Hepatocyte (in vitro differentiated cells): ENCODE data around the gene HK3.

Experiments used
- CTCF ChIP-seq: fragments of 200-600 bp; sonication (generic); IDR thresholded peaks from 2 replicates; pipeline ENCODE4 v1.5.1; 2016; ENCODE audit warnings: antibody characterized with exemption, mild to moderate bottlenecking; ENCODE audit not compliant: poor library complexity
- EZH2 ChIP-seq: fragments of 200-600 bp; sonication (generic); IDR thresholded peaks from 2 replicates; pipeline ENCODE4 v1.6.1; 2016; ENCODE audit warnings: antibody characterized with exemption, mild to moderate bottlenecking, borderline replicate concordance
- EZH2phosphoT487 ChIP-seq: fragments of 200-600 bp; sonication (generic); IDR thresholded peaks from one replicate; pipeline ENCODE4 v1.6.1; 2018; ENCODE audit warnings: antibody characterized with exemption, mild to moderate bottlenecking, low read depth, moderate library complexity; ENCODE audit not compliant: unreplicated experiment, severe bottlenecking

- TF ChIP-seq CTCF (no peak), EZH2 (no peak), EZH2phosphoT487 (no peak)
Observed at GRCh38 chr5:176894298-176894697, 4.8 kb downstream of the HK3 start.
